Measurements from ENCODE around the gene LIPC.
A peak's percentile ranks its signal among the peaks of the same experiment; 100 is the strongest.

Gene LIPC

GRCh38 chr15:58438111-58438510 is 6.3 kb downstream of the LIPC start:
- no peak for DNase-seq

GRCh38 chr15:58438956-58439355 is 7.2 kb downstream of the LIPC start:
- DNase-seq, result peak; percentile 57 to 64

- DNase-seq, result no peak
Measured at GRCh38 chr15:58440158-58440910, 8.5 kb downstream of the LIPC start.

GRCh38 chr15:58440922-58441321 is 9.1 kb downstream of the LIPC start:
- DNase-seq, result no peak

GRCh38 chr15:58441376-58442070 is 9.7 kb downstream of the LIPC start:
- no peak for DNase-seq

GRCh38 chr15:58442122-58442521 is 10.3 kb downstream of the LIPC start:
- DNase-seq, result no peak

- DNase-seq, result no peak
Measured at GRCh38 chr15:58443308-58443707, 11.5 kb downstream of the LIPC start.

- no peak for DNase-seq
Measured at GRCh38 chr15:58444056-58444455, 12.3 kb downstream of the LIPC start.

GRCh38 chr15:58444658-58445332 is 13.0 kb downstream of the LIPC start:
- DNase-seq, result no peak

- DNase-seq, result no peak
Measured at GRCh38 chr15:58445865-58446264, 14.1 kb downstream of the LIPC start.

GRCh38 chr15:58446521-58446920 is 14.7 kb downstream of the LIPC start:
- DNase-seq, result no peak

GRCh38 chr15:58447271-58448010 is 15.7 kb downstream of the LIPC start:
- peak; percentile 27 to 52 for DNase-seq

GRCh38 chr15:58448331-58448730 is 16.5 kb downstream of the LIPC start:
- no peak for DNase-seq

- no peak for DNase-seq
Measured at GRCh38 chr15:58448906-58449305, 17.1 kb downstream of the LIPC start.

- DNase-seq, result no peak
Measured at GRCh38 chr15:58451826-58452225, 20.0 kb downstream of the LIPC start.

GRCh38 chr15:58452775-58453174 is 21.0 kb downstream of the LIPC start:
- no peak for DNase-seq

GRCh38 chr15:58453931-58454793 is 22.4 kb downstream of the LIPC start:
- no peak for DNase-seq

GRCh38 chr15:58454950-58455401 is 23.2 kb downstream of the LIPC start:
- no peak for DNase-seq

GRCh38 chr15:58457466-58457965 is 25.7 kb downstream of the LIPC start:
- DNase-seq, result no peak

GRCh38 chr15:58458076-58458475 is 26.3 kb downstream of the LIPC start:
- DNase-seq, result peak; percentile 9 to 22

- no peak for DNase-seq
Measured at GRCh38 chr15:58459045-58459444, 27.3 kb downstream of the LIPC start.

GRCh38 chr15:58459560-58459959 is 27.8 kb downstream of the LIPC start:
- DNase-seq, result no peak
